ENCODE data around the gene TSSK6.

The TSSK6 gene

DNA sequence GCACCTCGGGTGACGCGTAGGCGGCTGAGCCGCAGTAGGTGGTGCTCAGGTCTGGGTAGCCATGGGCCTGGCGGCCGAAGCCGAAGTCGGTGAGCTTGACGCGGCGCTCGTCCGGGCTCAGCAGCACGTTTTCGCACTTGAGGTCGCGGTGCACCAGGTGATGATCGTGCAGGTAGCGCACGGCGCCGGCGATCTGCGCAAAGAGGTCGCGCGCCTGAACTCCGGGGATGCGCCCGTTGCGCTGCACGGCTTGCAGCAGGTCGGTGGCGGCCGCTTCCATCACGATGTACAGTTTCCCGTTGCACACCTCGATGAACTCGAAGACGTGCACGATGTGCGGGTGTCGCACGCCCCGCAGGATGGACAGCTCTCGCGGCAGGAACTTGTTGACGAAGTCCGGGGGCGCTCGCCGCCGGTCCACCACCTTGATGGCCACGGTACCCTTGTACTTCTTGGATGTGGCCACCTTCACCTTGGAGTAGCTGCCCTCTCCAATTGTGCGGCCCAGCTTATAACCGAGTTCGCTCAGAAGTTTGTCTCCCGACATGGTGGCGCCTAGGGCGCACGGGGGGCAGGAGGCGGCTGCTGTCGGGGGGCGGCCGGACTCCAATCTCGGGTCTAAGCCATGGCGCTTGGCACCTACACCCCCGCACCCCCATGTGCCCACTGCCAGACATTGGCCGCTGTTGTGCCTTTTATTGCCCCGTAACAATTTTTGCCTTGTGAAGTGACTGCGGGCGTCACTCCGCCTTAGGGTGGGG, at the start of gene TSSK6:
TSSK6 (minus strand) TSS at position 668 of the 761 bp plus-strand sequence; CDS start at position 547, 121 bp downstream.
- no peak for DNase-seq (ENCODE audit: low read depth)

DNA sequence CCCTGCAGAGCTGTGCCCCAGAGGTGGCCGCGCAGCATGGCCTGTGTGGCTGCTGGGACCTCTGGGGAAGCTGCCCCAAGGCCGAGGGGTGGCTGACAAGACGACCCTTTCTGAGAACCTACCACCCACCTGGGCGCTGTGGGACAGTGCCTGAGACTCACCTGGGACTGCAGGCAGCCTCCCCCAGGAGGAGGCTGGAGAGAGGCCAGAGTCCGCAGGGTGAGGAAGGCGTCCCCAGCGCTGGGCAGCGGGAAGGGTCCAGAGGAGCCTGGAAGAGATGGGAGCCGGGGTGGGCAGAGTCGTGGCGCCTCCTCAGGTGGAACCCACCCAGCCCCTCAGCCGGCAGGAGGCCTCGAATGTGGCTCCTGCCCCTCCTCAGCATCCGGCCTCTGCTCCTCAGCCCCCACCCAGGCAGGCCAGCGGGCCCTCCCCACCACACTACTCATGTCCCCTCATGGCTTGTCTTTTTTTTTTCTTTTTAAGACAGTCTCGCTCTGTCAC, 48.0 kb upstream of the TSSK6 start:
- DNase-seq (ENCODE audit: low read depth) = no peak

- no peak for DNase-seq (ENCODE audit: low read depth)
Observed at GRCh38 chr19:19562665-19563347, 47.5 kb upstream of the TSSK6 start.

DNA sequence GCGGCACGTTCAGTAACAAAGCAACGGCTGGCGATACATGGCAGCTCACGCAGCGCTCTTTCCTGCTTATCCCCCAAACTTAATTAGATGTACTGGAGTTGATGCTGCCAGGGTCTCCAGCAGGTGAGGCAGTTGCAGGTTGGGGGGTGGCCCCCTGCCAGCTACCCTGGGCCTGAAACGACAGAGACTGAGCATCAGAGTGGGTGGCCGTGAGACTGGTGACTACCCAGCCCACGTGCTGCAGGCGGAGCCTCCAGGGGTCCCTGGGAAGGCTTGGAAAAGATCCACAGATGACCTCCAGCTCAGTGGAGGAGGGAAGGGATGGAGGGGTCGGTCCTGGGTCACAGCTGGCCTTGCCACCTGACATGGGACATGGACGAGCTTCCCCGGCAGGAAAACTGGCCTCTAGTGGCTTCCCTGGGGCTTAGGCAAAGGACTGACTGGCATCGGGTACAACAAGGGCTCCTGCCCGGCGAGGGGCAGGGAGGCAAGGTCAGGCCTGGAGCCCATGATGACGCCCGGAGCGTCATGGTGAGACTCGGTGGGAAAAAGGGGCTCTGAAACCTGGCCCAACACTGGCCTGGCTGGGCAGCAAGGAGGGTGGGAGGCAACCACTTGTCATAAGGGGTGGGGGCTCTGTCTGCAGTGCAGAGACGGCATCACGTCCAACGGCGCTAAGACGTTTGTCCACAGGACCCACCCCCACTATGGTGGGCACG, 46.8 kb upstream of the TSSK6 start:
- DNase-seq (ENCODE audit: low read depth) = no peak

- DNase-seq (ENCODE audit: low read depth) = no peak
Observed at GRCh38 chr19:19559931-19560330, 44.6 kb upstream of the TSSK6 start.

DNA sequence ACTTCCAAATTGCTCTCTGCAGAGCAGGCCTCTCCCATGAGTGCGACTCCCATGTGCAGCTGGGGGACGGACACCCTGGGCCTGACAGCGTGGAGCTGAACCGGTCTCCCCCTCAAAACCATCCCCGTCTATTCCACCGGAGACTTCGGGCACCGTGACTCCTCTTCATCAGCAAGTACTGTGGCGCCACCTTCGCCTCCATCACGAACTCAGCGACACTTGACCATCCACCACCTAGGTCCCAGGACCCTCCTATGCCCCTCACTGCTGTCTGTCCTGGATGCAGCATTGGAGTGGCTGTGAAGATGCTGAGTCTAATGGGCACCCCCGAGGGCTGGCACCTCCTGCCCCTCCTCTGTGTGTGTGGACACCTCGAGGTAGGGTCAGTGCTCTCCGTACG, 43.3 kb upstream of the TSSK6 start:
- no peak for DNase-seq (ENCODE audit: low read depth)

DNA sequence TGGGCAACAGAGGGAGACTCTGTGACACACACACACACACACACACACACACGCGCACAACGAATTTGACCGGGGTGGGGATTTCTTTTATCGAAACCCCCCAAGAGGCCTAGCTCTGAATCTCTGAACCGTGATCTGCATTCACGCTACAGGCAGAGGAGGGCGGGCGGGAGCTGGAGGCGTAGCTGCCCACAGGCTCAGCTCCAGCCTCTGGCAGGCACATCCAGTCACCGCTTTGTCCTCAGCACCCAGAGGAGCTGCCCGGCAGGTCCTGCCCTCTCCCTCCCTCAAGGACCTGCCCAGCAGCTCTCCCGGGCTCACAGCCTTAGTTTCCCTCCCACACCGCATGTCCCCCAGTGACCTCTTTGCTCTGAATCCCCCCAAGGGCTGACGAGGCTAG, 42.7 kb upstream of the TSSK6 start:
- no peak for DNase-seq (ENCODE audit: low read depth)

DNA sequence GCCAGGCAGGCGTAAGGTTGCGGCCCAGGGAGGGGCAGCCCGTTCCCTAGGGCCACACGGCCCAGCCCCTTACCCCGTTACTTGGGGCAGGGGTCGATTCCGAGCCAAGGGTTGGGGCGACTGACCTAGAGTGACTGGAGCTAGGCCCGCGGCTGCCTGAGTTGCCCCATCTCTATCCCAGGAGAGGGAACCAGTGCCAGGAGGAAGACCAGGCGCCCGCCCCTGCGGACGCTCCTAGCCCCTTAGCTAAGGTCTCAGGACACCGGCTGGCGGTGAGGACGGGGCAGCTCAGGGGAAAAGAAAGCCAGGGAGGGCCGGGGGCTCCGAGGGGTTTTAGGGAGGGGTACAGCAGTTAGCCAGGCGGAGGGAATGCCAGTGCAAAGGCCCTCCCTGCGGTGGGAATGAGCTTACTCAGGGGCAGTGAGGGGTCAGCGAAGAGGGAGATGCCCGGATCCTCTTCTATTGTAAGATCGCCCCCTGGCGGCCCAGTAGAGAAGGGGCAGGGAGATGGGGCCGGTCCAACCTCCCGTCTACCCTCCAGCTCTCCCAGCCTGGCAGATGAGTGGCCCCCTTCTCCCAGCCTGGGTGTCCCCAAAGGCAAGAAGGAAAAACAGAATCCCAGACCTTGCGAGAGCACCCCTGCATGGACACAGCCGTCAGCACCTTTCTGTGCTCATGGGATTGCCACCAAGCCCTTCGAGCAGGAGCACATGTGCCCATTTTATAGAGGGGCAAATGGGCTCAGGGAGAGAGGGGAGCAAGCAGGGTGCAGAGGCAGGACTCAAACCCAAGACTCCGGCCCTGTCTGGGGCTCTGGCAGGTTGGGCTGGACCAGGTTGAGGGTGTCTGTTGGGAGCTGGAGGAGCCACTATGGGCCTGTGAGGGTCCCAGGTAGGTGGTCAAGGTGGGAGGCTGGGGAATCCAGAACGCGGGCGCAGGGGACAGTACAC, 39.0 kb upstream of the TSSK6 start:
- no peak for DNase-seq (ENCODE audit: low read depth)

- no peak for DNase-seq (ENCODE audit: low read depth)
Observed at GRCh38 chr19:19553670-19554069, 38.3 kb upstream of the TSSK6 start.

- DNase-seq (ENCODE audit: low read depth) = no peak
Observed at GRCh38 chr19:19552798-19553197, 37.5 kb upstream of the TSSK6 start.

DNA sequence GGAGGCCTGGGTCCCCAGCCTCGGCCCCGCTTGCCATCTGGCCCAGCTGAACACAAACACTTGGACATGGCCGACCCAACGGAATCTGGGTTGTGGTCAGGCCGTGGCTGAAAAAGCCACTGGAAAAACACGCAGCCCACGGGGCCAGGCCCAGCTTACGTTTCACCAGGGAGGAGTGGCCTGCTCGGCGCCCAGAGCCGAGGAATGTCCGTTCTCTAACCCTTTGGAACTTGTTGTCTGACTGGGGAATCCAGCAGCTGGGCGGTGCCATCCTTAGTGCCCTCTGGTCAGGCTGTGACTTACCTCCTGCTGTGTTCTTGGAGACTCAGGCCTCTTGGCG, 36.5 kb upstream of the TSSK6 start:
- DNase-seq (ENCODE audit: low read depth) = no peak

- no peak for DNase-seq (ENCODE audit: low read depth)
Observed at GRCh38 chr19:19550972-19551852, 35.9 kb upstream of the TSSK6 start.

DNA sequence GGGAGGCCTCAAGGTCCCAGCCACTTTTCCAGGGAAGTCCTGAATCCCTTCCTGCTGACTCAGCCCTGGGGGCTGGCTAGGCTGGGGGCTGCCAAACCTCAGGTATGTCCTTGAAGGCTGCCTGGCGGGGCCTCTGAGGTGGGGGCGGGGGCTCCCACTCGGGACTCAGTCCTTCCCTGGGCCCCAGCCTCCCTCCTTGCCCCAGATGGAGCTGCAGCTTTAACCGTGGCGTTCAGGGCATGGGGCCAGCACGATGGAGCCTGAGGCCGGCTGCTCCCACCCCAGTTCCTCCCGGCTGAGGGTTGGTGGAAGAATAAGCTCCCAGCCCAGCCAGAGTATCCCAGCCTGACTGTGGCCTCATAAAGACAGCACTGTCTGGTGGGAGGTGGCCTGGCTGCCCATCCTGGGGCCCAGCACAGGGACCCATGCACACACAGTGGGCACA, 35.2 kb upstream of the TSSK6 start:
- no peak for DNase-seq (ENCODE audit: low read depth)

DNA sequence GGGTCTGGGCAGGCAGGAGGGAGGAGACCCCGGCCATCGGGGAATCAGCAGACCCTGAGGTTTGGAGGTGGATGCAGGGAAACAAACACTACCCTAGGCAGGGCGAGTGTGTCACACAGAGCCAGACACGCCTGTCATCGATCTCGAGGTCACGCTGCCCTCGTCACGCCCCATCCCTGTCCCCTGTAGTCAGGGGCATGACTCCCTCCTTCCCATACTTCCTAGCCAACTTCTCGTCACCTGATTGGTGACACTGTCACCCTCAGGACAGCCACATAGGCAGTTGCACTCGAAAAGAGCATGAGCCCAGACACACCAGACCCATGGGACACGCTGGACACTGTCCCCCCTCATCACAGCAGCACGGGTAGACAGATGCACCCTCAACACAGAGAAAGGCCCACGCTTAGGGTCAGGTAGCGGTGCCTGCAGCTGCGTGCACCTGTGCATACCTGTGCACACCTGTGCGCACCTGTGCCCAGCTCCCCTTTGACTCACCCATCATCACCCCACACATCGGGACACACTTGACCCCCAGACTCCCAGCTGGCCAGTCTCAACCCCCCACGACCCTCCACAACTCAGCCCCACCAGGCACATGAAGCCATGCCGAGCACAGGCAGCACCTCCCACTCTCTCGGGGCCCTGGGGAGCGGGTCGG, 34.6 kb upstream of the TSSK6 start:
- no peak for DNase-seq (ENCODE audit: low read depth)

DNA sequence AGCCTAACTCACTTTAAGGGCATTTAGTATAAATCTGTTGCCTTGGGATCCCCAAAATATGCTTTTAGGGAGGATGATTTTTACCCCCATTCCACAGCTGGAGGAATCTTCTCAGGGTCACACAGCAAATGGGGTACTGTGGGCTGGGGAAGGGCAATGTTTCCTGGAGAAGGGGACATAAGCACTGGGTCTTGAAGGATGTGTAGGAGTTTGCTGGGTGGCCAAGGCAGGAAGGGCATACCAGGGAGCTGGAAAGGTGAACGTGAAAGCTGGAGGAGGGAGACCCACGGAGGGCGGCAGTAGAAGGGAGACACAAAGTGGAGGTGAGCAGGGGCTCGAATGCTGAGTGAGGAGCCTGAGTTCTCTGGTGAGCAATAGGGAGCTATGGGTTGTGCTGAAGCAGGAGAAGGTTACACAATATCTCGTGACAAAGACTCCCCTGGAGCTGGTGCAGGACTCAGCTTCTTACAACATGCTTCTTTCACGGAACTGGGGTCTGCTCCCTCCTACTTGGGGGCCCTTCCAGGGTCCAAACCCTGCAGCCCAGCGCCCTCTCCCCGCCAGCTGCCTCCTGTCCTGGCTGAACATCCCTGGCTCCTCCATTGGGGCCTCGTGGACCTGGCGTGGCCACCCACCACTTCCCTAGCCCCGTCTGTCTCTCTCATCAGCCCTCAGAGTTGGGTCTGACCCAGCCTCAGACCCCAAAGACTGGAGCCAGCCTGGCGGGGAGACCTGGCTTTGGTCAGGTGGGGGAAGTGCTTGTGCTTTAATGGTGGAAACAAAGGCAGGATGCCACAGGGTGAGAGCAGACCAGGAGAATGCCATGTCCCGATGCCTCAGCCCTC, 33.8 kb upstream of the TSSK6 start:
- DNase-seq (ENCODE audit: low read depth) = no peak

- DNase-seq (ENCODE audit: low read depth) = no peak
Observed at GRCh38 chr19:19547674-19548336, 32.5 kb upstream of the TSSK6 start.

DNA sequence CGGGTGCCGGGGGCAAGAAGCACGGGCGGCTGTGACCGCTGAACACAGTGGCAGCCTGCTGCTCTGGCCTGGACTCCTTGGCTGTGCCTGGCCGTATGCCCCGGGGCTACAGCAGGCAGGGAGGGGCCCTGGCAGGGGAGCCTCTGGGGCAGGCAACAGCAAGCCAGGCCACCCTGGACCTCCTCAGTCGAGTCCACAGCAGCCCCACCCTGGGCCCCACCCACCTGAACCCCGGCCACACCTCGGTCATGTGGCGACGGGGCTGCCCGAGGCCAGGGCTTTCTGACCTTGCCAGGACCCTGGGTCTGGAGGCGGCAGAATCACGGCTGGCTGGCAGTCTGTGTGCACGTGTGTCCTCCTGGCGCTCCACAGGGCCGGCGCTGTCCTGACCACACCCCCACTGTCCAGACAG, 31.4 kb upstream of the TSSK6 start:
- no peak for DNase-seq (ENCODE audit: low read depth)

DNA sequence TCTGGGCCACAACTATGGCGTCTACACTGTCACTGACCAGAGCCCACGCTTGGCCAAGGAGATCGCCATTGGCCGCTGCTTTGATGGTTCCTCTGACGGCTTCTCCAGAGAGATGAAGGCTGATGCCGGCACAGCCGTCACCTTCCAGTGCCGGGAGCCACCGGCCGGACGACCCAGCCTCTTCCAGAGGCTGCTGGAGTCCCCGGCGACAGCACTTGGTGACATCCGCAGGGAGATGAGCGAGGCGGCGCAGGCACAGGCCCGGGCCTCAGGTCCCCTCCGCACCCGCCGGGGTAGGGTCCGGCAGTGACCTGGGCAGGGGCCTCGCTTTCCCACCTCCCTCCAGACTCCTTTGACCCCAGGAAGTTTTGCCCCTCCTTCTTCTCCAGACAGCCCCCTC, 30.4 kb upstream of the TSSK6 start:
- no peak for DNase-seq (ENCODE audit: low read depth)
